CD4-positive, alpha-beta T cell (primary cell): ENCODE data around the gene ANKRD44. TPM values are rescaled to one million over a fixed set of nuclear protein-coding genes. Genes with fewer than 3 reads are reported as not detected.

Experiments
- ATAC-seq: fragments of 200-7000 bp; cut with Tn5 transposase; one replicate; pipeline ENCODE4 v1.10.0; 2022; ENCODE audit warnings: mild to moderate bottlenecking; ENCODE audit not compliant: poor library complexity
- CTCF ChIA-PET: fragments of 350-600 bp; sonication (Branson Sonifier 250); formaldehyde crosslinking; loops from one replicate; lab custom pipeline; 2021; ENCODE audit warnings: antibody characterized with exemption, inconsistent platforms; lab: Charles Lee
- POLR2A ChIA-PET: fragments of 350-600 bp; sonication (Branson Sonifier 250); formaldehyde crosslinking; loops from one replicate; lab custom pipeline; 2021; ENCODE audit warnings: antibody characterized with exemption, inconsistent platforms; lab: Charles Lee
- DNase-seq, 14 experiments: peaks; one replicate each; pipeline ENCODE4 v3.0.0-alpha.2; 2013 to 2020; ENCODE audit warnings: mixed read lengths in 2 of 14
- H3K27ac ChIP-seq, 2 donors: one replicate each; pipeline versions ENCODE4 v1.5.1 to v1.7.0; 2013; ENCODE audit warnings: low read length in 2 of 2, low read depth in 1 of 2, mild to moderate bottlenecking in 1 of 2
- H3K27me3 ChIP-seq, 2 experiments: 1 replicate in 1 of 2; 2 replicates in 1 of 2; pipeline versions ENCODE4 v1.6.1 to v1.7.0; 2013; ENCODE audit warnings: low read length in 2 of 2, control low read depth in 1 of 2, mild to moderate bottlenecking in 1 of 2, moderate library complexity in 1 of 2; ENCODE audit not compliant: insufficient read depth in 2 of 2, control insufficient read depth in 1 of 2
- H3K36me3 ChIP-seq: one replicate; pipeline ENCODE4 v1.6.1; 2013; ENCODE audit warnings: low read length, control low read depth; ENCODE audit not compliant: insufficient read depth
- H3K4me1 ChIP-seq: one replicate; pipeline ENCODE4 v1.6.1; 2013; ENCODE audit warnings: low read length, control low read depth; ENCODE audit not compliant: insufficient read depth
- H3K4me3 ChIP-seq: one replicate; pipeline ENCODE4 v1.5.1; 2013; ENCODE audit warnings: mild to moderate bottlenecking, low read length, moderate library complexity
- H3K9me3 ChIP-seq, 2 experiments: 1 replicate in 1 of 2; 2 replicates in 1 of 2; pipeline versions ENCODE4 v1.6.1 to v1.7.0; 2013; ENCODE audit warnings: low read length in 2 of 2, mild to moderate bottlenecking in 2 of 2, control low read depth in 1 of 2, moderate library complexity in 1 of 2; ENCODE audit not compliant: control insufficient read depth in 1 of 2, insufficient read depth in 1 of 2
- H3K27ac Mint-ChIP-seq: one replicate; pipeline ENCODE4 v1.8.0; 2020; ENCODE audit warnings: mixed read lengths
- H3K27me3 Mint-ChIP-seq: one replicate; pipeline ENCODE4 v1.8.0; 2021; ENCODE audit warnings: mixed read lengths
- H3K36me3 Mint-ChIP-seq: one replicate; pipeline ENCODE4 v1.8.0; 2021; ENCODE audit warnings: low read depth, mixed read lengths
- H3K4me1 Mint-ChIP-seq: one replicate; pipeline ENCODE4 v1.8.0; 2021; ENCODE audit warnings: low read depth, mixed read lengths
- H3K4me3 Mint-ChIP-seq: one replicate; pipeline ENCODE4 v1.8.0; 2020; ENCODE audit warnings: mild to moderate bottlenecking, mixed read lengths
- H3K9me3 Mint-ChIP-seq: one replicate; pipeline ENCODE4 v1.8.0; 2020; ENCODE audit warnings: mixed read lengths
- intact Hi-C, 2 experiments: fragments of 100-400 bp; cut with DNase I in 1 of 2; cut with micrococcal nuclease in 1 of 2; formaldehyde crosslinking; loops; one replicate each; pipeline versions ENCODE4 v1.15.1 to v1.9.0; 2023 to 2025; cut with DNase I, micrococcal nuclease
- total RNA-seq, 174 experiments: library from RNA in 2 of 174; stranded (reverse) in 2 of 174; gene quantifications; one replicate each; pipeline ENCODE4 v1.2.3 and lab custom pipeline; 2021 to 2026
- TF ChIP-seq, protein P1 (sequence below): fragments of 200-600 bp; IDR thresholded peaks from one replicate; pipeline ENCODE4 v1.8.0; 2022; ENCODE audit warnings: antibody characterized with exemption, mild to moderate bottlenecking

Gene ANKRD44
- total RNA-seq, 2 experiments from 2014 or later, result 170 to 186 TPM

DNA sequence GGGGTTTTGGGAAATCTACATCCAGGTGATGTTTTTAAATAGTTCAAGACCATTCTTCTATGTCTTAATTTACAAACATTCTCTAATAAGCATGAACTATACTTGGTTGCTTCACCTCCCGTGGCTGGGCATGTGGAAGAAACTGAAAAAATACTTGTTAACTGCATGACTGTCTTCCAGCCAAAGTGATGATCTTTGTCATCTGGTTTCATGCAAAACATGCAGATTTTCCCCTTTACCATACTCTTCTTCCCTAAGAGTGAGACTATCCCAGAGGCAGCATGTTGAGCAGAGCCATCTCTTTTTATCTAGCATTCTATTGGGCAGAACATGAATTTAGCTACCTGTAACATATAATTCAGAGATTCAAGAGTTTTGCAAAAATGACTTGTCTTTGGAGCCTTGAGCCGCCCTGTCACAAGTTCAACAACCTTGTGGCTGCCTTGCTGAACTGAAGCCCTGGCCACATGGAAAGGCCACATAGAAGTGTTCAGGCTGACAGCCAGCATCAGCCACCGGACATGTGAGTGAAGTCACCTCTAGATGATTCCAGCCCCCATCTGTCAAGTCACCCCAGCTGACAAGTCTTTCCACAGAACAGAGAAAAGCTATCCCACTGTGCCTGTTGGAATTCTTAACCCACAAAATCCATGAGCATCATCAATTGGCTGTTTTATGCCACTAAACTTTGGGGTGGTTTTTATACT lies 142.8 kb downstream of the ANKRD44 start:
- Mint-ChIP-seq H3K4me1 (peaks cover 83% of the 10 kb centered on the region), H3K4me3 (no peak overlapping the region), H3K27me3 (no peaks in the 10 kb centered on the region), H3K27ac (peak overlapping the region; percentile 71), H3K36me3 (peaks cover 58% of the 10 kb centered on the region), H3K9me3 (no peaks in the 10 kb centered on the region)
- peaks cover 61% of the 10 kb centered on the region for H3K4me1 ChIP-seq
- peaks cover 53% of the 10 kb centered on the region for H3K36me3 ChIP-seq
- H3K4me3 ChIP-seq, result no peak overlapping the region
- DNase-seq, result no peak
- ChIA-PET CTCF (interaction anchor here (0.5 to 2.7 kb wide), 23 partner anchors 8 to 198 kb away, joined by 3 to 28 read pairs (median 5); no protein-coding TSS in a partner anchor), POLR2A (interaction anchor here (0.7 to 1.8 kb wide), 5 partner anchors 13 to 54 kb away, joined by 3 to 10 read pairs (median 3); no protein-coding TSS in a partner anchor)
- TF ChIP-seq, protein P1, sequence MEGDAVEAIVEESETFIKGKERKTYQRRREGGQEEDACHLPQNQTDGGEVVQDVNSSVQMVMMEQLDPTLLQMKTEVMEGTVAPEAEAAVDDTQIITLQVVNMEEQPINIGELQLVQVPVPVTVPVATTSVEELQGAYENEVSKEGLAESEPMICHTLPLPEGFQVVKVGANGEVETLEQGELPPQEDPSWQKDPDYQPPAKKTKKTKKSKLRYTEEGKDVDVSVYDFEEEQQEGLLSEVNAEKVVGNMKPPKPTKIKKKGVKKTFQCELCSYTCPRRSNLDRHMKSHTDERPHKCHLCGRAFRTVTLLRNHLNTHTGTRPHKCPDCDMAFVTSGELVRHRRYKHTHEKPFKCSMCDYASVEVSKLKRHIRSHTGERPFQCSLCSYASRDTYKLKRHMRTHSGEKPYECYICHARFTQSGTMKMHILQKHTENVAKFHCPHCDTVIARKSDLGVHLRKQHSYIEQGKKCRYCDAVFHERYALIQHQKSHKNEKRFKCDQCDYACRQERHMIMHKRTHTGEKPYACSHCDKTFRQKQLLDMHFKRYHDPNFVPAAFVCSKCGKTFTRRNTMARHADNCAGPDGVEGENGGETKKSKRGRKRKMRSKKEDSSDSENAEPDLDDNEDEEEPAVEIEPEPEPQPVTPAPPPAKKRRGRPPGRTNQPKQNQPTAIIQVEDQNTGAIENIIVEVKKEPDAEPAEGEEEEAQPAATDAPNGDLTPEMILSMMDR, result no peak
- ATAC-seq, result no peak
- no peak overlapping the region for H3K27ac ChIP-seq
- H3K9me3 ChIP-seq, result no peaks in the 10 kb centered on the region
- intact Hi-C loops, result loop anchor here (1.0 to 5.0 kb wide), 4 partner anchors 15 to 55 kb away; no protein-coding TSS in a partner anchor
- no peaks in the 10 kb centered on the region for H3K27me3 ChIP-seq

DNA sequence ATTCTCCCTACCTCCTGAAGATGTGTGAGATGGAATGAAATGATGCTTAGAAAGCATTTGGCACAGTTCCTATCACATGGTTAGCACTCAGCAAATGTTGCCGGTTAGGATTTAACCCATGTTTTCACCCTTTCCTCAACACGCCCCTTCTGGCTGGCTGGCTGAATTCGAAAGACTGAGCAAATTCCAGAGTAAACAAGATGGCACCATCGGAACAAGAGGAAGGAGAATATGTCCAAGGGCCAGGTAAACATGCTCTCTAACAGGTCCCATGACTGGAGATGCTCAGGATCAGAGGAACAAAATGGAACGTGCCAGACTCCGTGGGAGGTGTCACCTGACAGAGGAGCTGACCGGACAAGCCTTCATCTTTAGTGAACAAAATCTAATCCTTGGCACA lies 145.6 kb downstream of the ANKRD44 start:
- intact Hi-C loops, result loop anchor here (5.0 kb wide), 2 partner anchors 33 to 53 kb away; no protein-coding TSS in a partner anchor
- H3K27ac Mint-ChIP-seq, result peak overlapping the region; percentile 71
- peak overlapping the region; percentile 14 for H3K4me3 Mint-ChIP-seq
- DNase-seq (no peak), ATAC-seq (no peak)
- Histone ChIP-seq H3K27ac (peak overlapping the region; percentile 9 to 36), H3K36me3 (peaks cover 34% of the 10 kb centered on the region), H3K9me3 (no peaks in the 10 kb centered on the region), H3K4me3 (no peak overlapping the region), H3K27me3 (no peaks in the 10 kb centered on the region), H3K4me1 (peaks cover 72% of the 10 kb centered on the region)
- TF ChIP-seq, protein P1, result no peak
- H3K9me3 Mint-ChIP-seq, result no peaks in the 10 kb centered on the region
- no peaks in the 10 kb centered on the region for H3K27me3 Mint-ChIP-seq
- peaks cover 56% of the 10 kb centered on the region for H3K36me3 Mint-ChIP-seq
- ChIA-PET POLR2A (no interaction called here), CTCF (interaction anchor here (1.1 to 1.3 kb wide), 2 partner anchors 26 to 52 kb away, joined by 3 to 6 read pairs; no protein-coding TSS in a partner anchor)
- peaks cover 85% of the 10 kb centered on the region for H3K4me1 Mint-ChIP-seq

GRCh38 chr2:197164141-197164754 lies 146.3 kb downstream of the ANKRD44 start:
- H3K9me3 Mint-ChIP-seq, result no peaks in the 10 kb centered on the region
- ATAC-seq (no peak), DNase-seq (no peak)
- no peak overlapping the region for H3K4me3 ChIP-seq
- peaks cover 62% of the 10 kb centered on the region for H3K36me3 Mint-ChIP-seq
- H3K9me3 ChIP-seq, result no peaks in the 10 kb centered on the region
- H3K27me3 ChIP-seq, result no peaks in the 10 kb centered on the region
- peak overlapping the region; percentile 81 for H3K27ac Mint-ChIP-seq
- intact Hi-C loops, result no loop called here
- no peak overlapping the region for H3K4me3 Mint-ChIP-seq
- POLR2A ChIA-PET, result interaction anchor here (1.1 kb wide), 1 partner anchor 76 kb away, joined by 3 read pairs; no protein-coding TSS in a partner anchor
- H3K27ac ChIP-seq, result peak overlapping the region in 1 of 2 donors; percentile 36
- peaks cover 29% of the 10 kb centered on the region for H3K36me3 ChIP-seq
- peaks cover 89% of the 10 kb centered on the region for H3K4me1 Mint-ChIP-seq
- TF ChIP-seq, protein P1, result no peak
- H3K27me3 Mint-ChIP-seq, result no peaks in the 10 kb centered on the region
- H3K4me1 ChIP-seq, result peaks cover 66% of the 10 kb centered on the region
- CTCF ChIA-PET, result no interaction called here
